D341Med (cell line): ENCODE measurements around the gene PPP2R1B.

Experiments used
- DNase-seq: peaks from one replicate; pipeline ENCODE4 v3.0.0; 2012; ENCODE audit warnings: low spot score

Gene PPP2R1B

GRCh38 chr11:111693224-111693937 lies 72.8 kb downstream of the PPP2R1B start:
- no peak for DNase-seq

GRCh38 chr11:111691741-111692140 lies 74.4 kb downstream of the PPP2R1B start:
- no peak for DNase-seq

- no peak for DNase-seq
Observed at GRCh38 chr11:111691176-111691575, 75.0 kb downstream of the PPP2R1B start.

GRCh38 chr11:111688013-111688412 lies 78.2 kb downstream of the PPP2R1B start:
- DNase-seq, result no peak

GRCh38 chr11:111684251-111684650 lies 81.9 kb downstream of the PPP2R1B start:
- DNase-seq, result no peak

GRCh38 chr11:111683806-111684205 lies 82.4 kb downstream of the PPP2R1B start:
- DNase-seq, result no peak

- no peak for DNase-seq
Observed at GRCh38 chr11:111680486-111681175, 85.6 kb downstream of the PPP2R1B start.
